PC-3 (cell line): ENCODE results near the gene GABRA4. TPM values are rescaled to one million over a fixed set of nuclear protein-coding genes. Genes with fewer than 3 reads are reported as not detected.

ENCODE experiments used
- ATAC-seq: fragments of 200-7000 bp; cut with Tn5 transposase; 2 replicates; pipeline ENCODE4 v1.9.1; 2020; ENCODE audit warnings: mild to moderate bottlenecking, moderate library complexity
- BruUV-seq: library from RNA; stranded (reverse); fragments of 400-500 nt; replicated peaks from 2 replicates; lab custom pipeline; 2021; lab: Mats Ljungman, UMichigan
- CTCF ChIA-PET: fragments of 300-600 bp; sonication (Branson Sonifier 250); formaldehyde crosslinking; loops from one replicate; lab custom pipeline; 2022; ENCODE audit warnings: antibody characterized with exemption; lab: Charles Lee
- POLR2A ChIA-PET: fragments of 300-600 bp; sonication (Branson Sonifier 250); formaldehyde crosslinking; loops from one replicate; lab custom pipeline; 2022; ENCODE audit warnings: antibody characterized with exemption; ENCODE audit not compliant: unreplicated experiment; lab: Charles Lee
- DNase-seq: peaks from one replicate; pipeline ENCODE4 v3.0.0-alpha.2; 2015
- H2AFZ ChIP-seq: fragments of 300-600 bp; sonication (generic); 2 replicates; pipeline ENCODE4 v1.6.0; 2016; ENCODE audit warnings: antibody characterized with exemption, low read length
- H3F3A ChIP-seq: fragments of 300-600 bp; sonication (generic); one replicate; pipeline ENCODE4 v1.6.0; 2017; ENCODE audit warnings: antibody characterized with exemption, low read length, control low read depth, mild to moderate bottlenecking; ENCODE audit not compliant: unreplicated experiment
- H3K27ac ChIP-seq: fragments of 300-600 bp; sonication (generic); 2 replicates; pipeline ENCODE4 v1.5.1; 2016; ENCODE audit warnings: mild to moderate bottlenecking, low read length
- H3K27me3 ChIP-seq: fragments of 300-600 bp; sonication (generic); 2 replicates; pipeline ENCODE4 v1.6.1; 2016; ENCODE audit warnings: low read length, mixed read lengths
- H3K36me3 ChIP-seq: fragments of 300-600 bp; sonication (generic); 2 replicates; pipeline ENCODE4 v1.6.1; 2016; ENCODE audit warnings: low read depth, mixed run types, low read length, mixed read lengths
- H3K4me1 ChIP-seq: fragments of 300-600 bp; sonication (generic); 2 replicates; pipeline ENCODE4 v1.5.1; 2016; ENCODE audit warnings: low read length; ENCODE audit not compliant: insufficient read depth
- H3K4me2 ChIP-seq: fragments of 300-600 bp; sonication (generic); 2 replicates; pipeline ENCODE4 v1.6.0; 2016; ENCODE audit warnings: low read length
- H3K4me3 ChIP-seq: fragments of 300-600 bp; sonication (generic); 2 replicates; pipeline ENCODE4 v1.5.1; 2016; ENCODE audit warnings: mild to moderate bottlenecking, low read length, mixed read lengths
- H3K79me2 ChIP-seq: fragments of 300-600 bp; sonication (generic); 2 replicates; pipeline ENCODE4 v1.6.1; 2017; ENCODE audit warnings: low read length, mixed read lengths
- H3K9ac ChIP-seq: fragments of 300-600 bp; sonication (generic); 2 replicates; pipeline ENCODE4 v1.6.0; 2016; ENCODE audit warnings: mild to moderate bottlenecking, low read length
- H3K9me2 ChIP-seq: fragments of 300-600 bp; sonication (generic); replicated peaks from 2 replicates; pipeline ENCODE4 v1.6.1; 2016; ENCODE audit warnings: mixed run types, low read length, mixed read lengths
- H3K9me3 ChIP-seq: fragments of 300-600 bp; sonication (generic); 2 replicates; pipeline ENCODE4 v1.6.1; 2016; ENCODE audit warnings: low read length, mixed read lengths
- H4K20me1 ChIP-seq: fragments of 300-600 bp; sonication (generic); 2 replicates; pipeline ENCODE4 v1.6.1; 2016; ENCODE audit warnings: low read length, mixed read lengths
- CTCF ChIP-seq: fragments of 300-600 bp; sonication (generic); conservative IDR thresholded peaks from 2 replicates; pipeline ENCODE4 v1.5.1; 2017; ENCODE audit warnings: antibody characterized with exemption, low read depth, mild to moderate bottlenecking, low read length
- EZH2 ChIP-seq: fragments of 300-600 bp; sonication (generic); IDR thresholded peaks from one replicate; pipeline ENCODE4 v1.6.1; 2017; ENCODE audit warnings: antibody characterized with exemption, mild to moderate bottlenecking, low read length; ENCODE audit not compliant: unreplicated experiment
- EZH2phosphoT487 ChIP-seq: fragments of 300-600 bp; sonication (generic); IDR thresholded peaks from 2 replicates; pipeline ENCODE4 v1.6.1; 2018; ENCODE audit warnings: mild to moderate bottlenecking, antibody characterized with exemption, low read length, borderline replicate concordance
- intact Hi-C: fragments of 100-400 bp; cut with micrococcal nuclease; formaldehyde crosslinking; loops from 2 replicates; pipeline ENCODE4 v1.9.0; 2023
- total RNA-seq: library from RNA; depleted of rRNA; stranded (reverse); fragments of >200 nt; gene quantifications from 2 replicates; pipeline ENCODE4 v1.2.3, GENCODE V29; 2014

GABRA4 gene
- total RNA-seq, 1 experiment from 2014 or later, result not detected

GRCh38 chr4:47013373-47013772, 20.0 kb upstream of the GABRA4 start:
- Histone ChIP-seq H3K4me3 (no peak overlapping the region), H4K20me1 (no peaks in the 10 kb centered on the region), H3K36me3 (no peaks in the 10 kb centered on the region), H3K9ac (no peak overlapping the region), H2AFZ (no peak overlapping the region), H3K9me3 (no peaks in the 10 kb centered on the region), H3K9me2 (no peaks in the 10 kb centered on the region), H3K27ac (no peak overlapping the region), H3K4me1 (no peaks in the 10 kb centered on the region), H3K79me2 (no peaks in the 10 kb centered on the region), H3F3A (no peaks in the 10 kb centered on the region), H3K27me3 (no peaks in the 10 kb centered on the region), H3K4me2 (no peak overlapping the region)
- ATAC-seq, result no peak
- ChIA-PET CTCF (no interaction called here), POLR2A (no interaction called here)
- intact Hi-C loops, result no loop called here
- no TSS peak for BruUV-seq
- DNase-seq, result no peak
- no peak for TF ChIP-seq EZH2
- TF ChIP-seq CTCF, result no peak
- no peak for TF ChIP-seq EZH2phosphoT487

- H3K9ac ChIP-seq, result no peak overlapping the region
- no peak overlapping the region for H3K4me2 ChIP-seq
- no peak overlapping the region for H2AFZ ChIP-seq
- no peak overlapping the region for H3K4me3 ChIP-seq
- H3K79me2 ChIP-seq, result no peaks in the 10 kb centered on the region
- H3K27ac ChIP-seq, result no peak overlapping the region
- CTCF ChIA-PET, result no interaction called here
- H3K36me3 ChIP-seq, result no peaks in the 10 kb centered on the region
- intact Hi-C loops, result no loop called here
- ATAC-seq (no peak), DNase-seq (no peak)
- BruUV-seq, result no TSS peak
- H3K27me3 ChIP-seq, result no peaks in the 10 kb centered on the region
- POLR2A ChIA-PET, result no interaction called here
- H3K4me1 ChIP-seq, result no peaks in the 10 kb centered on the region
- H3F3A ChIP-seq, result no peaks in the 10 kb centered on the region
- no peaks in the 10 kb centered on the region for H3K9me3 ChIP-seq
- TF ChIP-seq EZH2phosphoT487, result no peak
- no peak for TF ChIP-seq EZH2
- no peak for TF ChIP-seq CTCF
- no peaks in the 10 kb centered on the region for H3K9me2 ChIP-seq
- H4K20me1 ChIP-seq, result no peaks in the 10 kb centered on the region
Measured at GRCh38 chr4:47012676-47013075, 19.3 kb upstream of the GABRA4 start.

- BruUV-seq, result no TSS peak
- H3K4me3 ChIP-seq, result no peak overlapping the region
- TF ChIP-seq EZH2phosphoT487, result no peak
- no peak for TF ChIP-seq EZH2
- no peak for TF ChIP-seq CTCF
- no peaks in the 10 kb centered on the region for H3K79me2 ChIP-seq
- no peaks in the 10 kb centered on the region for H4K20me1 ChIP-seq
- ChIA-PET POLR2A (no interaction called here), CTCF (no interaction called here)
- H3K9ac ChIP-seq, result no peak overlapping the region
- no peaks in the 10 kb centered on the region for H3F3A ChIP-seq
- no peak overlapping the region for H3K4me2 ChIP-seq
- no peak for DNase-seq
- no peaks in the 10 kb centered on the region for H3K9me3 ChIP-seq
- H3K4me1 ChIP-seq, result no peaks in the 10 kb centered on the region
- no peak for ATAC-seq
- intact Hi-C loops, result no loop called here
- no peak overlapping the region for H3K27ac ChIP-seq
- H2AFZ ChIP-seq, result no peak overlapping the region
- H3K9me2 ChIP-seq, result no peaks in the 10 kb centered on the region
- no peaks in the 10 kb centered on the region for H3K27me3 ChIP-seq
- no peaks in the 10 kb centered on the region for H3K36me3 ChIP-seq
Measured at GRCh38 chr4:47010912-47011446, 17.6 kb upstream of the GABRA4 start.
